HG02642 (cell line): ENCODE measurements around the gene AKT3.

ENCODE experiments used
- ATAC-seq: cut with Tn5 transposase; IDR thresholded peaks from one replicate; pipeline ENCODE4 v1.9.1; 2021; ENCODE audit warnings: mild to moderate bottlenecking; ENCODE audit not compliant: unreplicated experiment, poor library complexity

AKT3 gene

DNA sequence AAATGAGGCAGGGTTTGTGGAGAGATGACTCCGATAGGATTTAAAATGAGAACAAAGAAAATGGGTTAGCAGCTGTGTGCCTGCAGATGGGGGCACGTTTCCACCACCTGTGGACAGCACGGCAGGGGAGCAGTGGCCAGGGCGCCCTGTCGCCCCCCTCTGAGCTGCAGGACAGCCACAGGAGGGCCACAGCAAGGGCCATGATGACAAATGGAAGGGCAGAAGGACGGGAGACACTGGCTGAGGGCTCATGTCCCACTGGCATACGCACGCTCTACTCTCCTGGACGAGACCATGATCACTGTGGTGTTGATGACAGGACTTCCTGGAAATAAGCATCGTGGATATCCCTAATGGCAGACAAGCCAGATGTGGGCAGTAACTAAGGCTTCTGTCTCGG lies 353.2 kb downstream of the AKT3 start:
- no peak for ATAC-seq

DNA sequence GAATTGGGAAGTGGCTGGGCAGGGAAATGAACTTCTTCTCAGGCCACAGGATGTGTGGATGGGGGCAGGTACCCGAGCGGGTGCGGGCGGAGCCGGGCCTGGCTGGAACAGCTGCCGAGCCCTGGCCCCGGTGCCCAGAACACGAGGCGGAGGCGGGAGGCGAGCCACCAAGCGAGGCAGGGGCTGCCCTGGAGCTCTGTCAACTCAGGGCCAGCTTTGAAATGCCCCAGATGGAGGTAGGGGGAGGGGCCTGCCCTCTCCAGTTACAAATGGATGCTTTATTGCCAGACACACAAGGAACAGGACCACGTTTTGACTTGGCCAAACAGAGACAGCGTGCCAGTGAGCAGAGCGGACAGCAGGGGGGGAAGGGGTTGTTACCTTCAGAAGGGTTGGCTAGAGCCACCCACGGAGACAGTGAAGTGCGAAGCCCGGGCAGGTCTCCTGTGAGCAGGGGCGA lies 353.8 kb downstream of the AKT3 start:
- no peak for ATAC-seq

DNA sequence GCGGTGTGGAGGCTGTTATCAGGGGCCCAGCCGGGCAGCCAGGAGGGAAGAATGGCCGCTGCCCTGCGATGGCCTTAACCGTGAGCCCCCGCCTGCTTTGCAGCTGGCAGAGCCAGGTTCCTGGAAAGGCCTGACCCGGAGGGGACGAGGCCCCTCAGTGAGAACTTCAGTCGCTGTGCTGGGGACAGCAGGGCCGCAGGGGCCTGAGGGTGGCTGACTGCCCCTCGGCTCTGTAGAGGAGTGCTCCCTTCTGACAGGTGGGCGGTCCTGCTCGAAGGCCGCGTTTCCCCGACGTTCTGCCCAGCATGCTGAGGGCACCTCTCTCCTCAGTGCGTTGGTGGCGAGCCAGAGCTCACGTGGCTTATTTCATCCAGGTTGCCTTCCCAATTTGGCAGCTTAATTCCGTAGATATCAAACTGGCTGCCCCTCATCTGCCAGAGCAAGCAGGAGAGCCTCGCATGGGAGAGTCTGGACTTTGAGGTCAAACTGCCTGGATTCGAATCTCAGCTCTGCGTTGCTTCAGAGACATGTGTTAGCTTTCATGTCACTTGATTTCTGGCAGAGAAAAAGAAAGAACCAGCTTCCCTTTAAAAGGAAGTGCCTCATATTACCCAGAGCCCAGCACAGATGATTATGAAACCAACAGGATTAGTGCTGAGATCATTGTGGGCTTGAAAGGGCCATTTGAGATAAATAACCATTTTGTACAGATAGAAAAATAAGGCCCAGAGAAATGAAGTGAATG lies 354.4 kb downstream of the AKT3 start:
- ATAC-seq, result no peak

DNA sequence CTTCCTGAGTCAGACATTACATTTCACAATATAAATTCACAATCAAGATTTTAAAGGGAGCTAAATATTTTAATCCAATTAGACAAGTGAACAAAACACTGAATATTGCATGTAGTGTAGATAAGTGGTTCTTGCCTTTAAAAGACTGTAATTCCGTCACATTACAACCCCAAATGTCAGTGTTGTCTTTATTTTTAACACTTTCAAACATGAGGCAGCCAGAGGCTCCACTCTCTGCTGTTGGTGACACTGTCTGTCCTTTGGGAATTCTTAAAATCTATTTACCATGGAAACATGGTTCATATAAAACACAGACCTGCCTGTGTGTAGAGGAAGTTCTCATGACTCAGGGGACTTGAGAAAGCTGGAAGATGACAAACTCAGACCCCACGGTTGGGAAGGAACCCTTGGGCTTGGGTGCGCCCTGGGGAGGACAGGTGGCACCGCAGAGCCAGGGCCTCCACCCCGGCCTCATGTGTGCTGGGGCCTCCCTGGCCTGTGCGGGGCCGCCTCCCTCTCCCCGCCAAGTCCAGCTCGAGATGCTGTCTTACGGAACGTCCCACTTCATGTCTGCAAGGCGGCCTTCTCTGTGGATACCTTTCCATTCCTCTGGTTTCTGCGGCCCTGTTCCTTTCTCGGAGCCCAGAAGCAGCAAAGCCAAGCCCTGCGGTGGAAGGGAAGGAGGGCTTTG lies 355.2 kb downstream of the AKT3 start:
- ATAC-seq, result no peak

DNA sequence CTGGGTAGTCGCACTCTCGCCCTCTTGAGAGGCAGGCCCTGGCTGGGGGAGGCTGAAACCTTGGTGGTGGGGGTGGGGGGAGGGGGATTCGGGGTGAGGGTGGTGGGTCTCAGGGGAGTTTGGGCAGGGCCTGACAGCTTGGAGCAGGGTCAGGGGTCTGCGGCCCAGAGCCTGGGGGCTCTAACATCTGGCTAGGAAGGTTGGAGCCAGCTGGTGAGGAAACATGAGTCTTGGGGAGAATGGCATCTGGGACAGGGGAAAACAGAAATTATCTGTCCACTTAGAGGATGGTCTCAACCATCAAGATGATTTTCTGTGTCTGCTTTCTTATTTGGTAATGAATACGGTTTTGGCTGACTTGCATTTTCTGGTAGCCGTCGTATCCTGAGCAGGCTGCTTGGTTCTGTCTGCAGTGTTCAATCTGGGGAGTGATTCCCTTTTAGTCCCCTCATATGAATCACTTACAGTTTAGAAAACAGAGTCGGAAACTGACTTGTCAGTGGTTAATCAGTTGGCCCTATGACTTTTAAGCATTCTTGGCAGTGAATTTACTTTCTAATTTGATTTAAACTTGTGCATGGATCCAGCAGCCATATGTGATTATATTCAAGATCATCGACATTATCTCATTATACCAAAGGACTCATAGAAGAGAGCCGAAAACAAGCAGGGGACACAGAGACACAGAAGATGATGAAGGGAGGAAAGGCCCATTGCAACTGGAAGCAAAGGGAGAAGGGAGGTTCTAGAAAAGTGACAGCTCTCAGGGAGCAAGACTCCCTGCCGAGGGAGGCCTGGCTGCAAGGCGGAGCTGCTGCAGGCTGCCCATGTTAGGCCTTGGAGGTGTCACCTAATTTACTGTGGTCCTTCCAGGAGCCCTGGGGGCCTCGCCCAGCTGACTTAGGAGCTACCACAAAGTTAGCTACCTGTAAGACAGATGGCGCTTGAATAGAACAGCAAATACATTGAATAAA lies 356.6 kb downstream of the AKT3 start:
- ATAC-seq, result no peak

DNA sequence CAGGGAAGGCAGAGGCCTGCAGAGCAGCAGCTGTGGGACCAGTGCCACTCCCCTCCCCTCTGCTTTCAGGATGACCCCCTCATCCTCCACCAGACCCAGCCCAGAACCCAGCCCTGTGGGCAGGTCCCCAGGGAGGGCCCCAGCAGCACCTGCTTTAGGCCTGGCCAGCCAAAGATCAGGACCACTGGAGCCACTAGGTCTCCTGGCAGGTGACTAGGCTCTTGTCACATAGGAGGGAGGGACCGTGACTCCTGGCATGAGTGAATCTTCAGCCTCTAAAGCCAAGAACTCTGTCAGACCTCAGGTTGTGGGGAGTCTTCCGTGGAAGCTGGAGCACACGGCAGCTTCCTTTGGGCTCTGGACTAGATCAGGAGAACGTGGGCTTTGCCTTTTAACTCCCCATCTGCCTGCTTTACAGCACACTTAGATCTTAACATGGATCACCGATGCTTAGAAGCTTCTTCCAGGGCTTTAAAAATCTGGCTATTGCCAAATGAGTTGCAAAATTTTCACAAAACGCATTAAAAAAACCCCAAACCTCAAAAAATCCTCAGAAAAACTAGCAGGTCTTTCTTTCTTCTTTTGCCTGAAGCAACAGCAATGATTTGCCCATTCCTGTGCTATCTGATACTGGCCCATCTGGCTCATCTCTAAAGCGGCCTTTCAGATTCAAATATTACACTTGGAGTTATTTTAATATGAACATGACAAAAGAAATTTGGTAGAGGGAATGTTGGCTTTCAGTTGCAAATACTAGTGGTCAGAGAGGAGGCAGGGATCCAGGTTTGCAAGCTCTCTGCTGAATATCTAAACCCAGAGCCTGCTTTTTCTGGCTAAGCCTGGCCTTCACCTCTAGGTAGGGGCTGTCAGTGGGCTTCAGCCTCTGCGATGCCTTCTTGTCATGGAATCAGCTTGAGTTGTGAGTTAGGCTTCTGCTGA lies 359.0 kb downstream of the AKT3 start:
- ATAC-seq, result no peak

DNA sequence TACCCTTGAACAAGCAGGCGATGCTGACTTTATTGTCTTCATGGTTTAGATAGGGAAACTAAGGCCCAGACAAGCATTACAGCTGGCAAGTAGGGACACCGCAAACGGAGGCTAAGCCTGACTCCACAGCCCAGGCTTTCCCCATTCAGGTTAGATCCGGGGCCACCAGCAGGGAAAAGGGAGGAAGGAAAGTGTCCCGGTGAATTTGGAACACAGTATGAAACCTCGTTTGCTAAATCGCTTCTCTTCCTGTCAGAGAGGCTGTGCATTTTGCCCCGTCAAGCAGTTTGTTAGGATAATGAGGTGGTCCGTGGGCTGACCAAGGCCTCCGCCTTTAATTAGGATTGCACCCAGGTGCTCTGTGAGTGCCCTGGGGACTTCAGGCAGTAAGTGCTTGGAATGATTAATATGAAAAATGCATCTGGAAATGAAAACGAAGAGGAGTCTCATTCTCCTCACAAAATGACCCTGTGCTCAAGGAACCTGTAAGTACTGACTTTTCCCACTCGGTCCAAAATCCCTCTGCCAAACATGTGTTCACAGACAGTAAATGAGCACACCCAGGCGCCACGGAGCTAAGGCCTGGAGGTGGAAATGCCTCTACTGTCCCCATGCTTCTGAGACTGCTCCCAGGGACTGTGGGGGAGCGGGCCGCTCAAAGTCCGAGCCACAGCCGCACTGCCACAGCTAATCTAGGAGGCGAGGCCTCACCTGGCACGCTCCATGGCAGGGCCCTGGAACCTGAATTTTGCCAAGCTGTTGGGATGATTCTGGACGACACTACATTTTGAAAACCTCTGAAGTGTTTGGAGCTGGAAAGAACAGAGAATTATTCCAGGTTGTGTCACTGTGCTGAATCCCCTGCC lies 360.1 kb downstream of the AKT3 start:
- no peak for ATAC-seq

DNA sequence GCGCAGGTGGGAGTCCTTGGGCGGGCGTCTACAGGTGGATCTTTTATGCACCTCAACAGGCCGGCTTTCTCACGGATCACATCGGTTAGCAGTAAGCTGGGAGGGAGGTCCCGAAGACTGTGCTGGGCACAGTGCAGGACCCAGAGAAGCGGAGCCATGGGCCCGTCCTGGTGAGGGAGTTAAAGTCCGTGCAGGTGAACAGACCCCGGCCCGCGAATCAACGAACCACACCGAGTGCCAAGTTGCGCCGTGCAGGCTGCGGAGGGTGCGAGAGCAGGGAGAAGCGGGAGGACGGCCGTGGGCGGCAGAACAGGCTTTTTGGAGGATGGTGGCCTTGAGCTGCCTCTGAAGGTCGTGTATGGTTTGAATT lies 360.9 kb downstream of the AKT3 start:
- no peak for ATAC-seq

DNA sequence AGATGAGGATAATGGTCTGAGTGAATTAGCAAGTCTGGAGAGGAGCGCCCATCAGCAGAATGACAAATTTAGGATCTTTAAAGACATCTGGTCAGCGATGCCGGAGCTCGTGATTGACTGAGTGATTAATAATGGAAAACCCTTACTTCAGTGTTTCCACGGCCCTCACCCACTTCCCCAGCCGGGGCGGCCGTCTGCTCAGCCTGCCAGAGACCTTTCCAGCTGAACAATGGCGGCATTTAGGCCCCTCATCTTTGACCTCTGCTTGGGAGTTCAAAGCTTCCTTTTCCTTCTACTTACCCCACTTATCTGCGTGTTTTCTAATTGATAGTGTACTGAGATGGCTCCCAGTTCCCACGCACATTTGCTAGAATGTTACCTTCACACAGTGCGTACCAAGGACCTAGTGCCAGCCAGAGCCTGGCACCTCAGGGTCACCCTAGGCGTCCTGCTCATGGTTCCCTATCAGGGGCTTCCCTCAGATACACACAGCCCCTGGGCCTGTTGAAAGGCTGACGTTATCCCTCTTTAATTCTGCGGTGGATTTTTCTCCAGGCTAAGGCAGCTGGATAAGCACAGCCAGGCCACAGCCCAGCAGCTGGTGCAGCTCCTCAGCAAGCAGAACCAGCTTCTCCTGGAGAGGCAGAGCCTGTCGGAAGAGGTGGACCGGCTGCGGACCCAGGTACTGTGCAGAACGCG lies 361.4 kb downstream of the AKT3 start:
- no peak for ATAC-seq

DNA sequence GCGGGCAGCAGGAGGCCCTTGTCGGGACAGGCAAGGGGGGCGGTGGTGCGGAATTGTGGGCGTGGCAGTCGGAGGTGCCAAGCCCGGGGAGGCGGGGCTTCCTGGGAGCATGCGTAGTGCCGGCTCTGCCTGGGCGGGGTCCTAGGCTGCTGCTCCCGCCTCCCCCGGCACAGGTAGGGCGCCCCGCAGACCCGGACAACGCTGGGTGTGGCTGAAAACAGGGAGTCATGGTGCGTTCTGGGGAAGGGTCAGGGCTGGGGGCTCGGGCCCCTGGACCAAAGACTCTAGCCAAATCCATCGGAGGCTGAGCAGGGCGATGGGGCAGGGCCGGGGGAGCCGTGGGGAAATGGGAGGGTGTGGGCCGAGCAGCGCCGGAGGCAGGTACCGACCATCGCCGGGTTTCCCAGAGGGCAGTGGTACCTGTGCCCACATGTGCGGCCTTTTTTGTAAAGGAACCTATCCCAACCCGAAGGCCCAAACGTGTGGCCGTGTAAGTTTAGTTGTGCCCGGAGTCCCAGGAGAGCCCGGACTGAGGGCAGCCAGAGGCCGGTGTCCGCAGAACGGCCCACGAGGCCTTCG lies 362.3 kb downstream of the AKT3 start:
- no peak for ATAC-seq

DNA sequence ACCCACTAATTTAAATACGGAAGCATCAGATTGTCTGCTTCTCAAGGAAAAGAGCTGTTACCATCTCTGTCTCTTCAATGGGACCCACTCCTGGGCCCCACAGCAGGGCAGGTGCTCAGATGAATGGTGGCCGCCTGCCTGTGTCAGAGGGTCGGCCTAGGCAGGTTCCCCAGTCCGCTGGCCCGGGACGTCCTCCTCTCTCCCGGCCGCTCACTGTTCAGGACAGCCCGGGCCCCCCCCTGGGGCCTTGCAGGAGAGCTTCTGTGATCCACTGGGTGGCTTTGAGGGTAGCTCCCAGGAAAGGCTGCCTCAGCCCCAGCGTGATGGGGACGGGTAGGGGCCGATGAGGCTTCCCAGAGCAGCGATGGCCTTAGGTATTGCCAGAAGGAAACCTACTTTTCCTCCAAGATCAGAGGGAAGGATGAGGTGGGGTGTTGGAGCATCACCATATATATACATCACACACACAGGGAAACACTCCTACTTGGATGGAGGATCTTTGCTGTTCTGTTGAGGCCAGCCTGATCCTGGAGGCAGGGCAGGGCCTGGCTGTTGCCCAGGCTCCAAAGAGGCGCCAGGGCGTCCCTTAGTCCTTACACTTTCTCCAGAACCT lies 362.9 kb downstream of the AKT3 start:
- no peak for ATAC-seq

DNA sequence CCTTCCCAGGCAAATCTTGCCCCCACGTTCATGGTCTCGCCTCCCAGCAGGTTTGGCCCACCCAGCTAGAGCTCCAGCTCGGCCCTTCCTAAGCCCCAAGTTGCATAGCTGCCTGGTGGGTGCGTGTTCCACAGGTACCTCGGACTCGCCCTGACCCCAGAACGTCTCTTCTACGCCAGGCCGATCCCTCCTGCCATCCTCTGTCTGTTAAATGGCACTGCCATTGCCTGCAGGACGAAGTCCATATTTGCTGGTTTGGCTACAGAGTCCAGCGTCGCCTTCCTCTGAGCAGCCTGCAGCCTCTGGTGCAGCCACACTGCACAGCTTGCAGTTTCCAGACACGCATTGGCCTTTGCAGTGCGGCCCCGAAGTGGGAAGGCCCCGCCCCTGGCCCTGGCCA lies 366.1 kb downstream of the AKT3 start:
- no peak for ATAC-seq

DNA sequence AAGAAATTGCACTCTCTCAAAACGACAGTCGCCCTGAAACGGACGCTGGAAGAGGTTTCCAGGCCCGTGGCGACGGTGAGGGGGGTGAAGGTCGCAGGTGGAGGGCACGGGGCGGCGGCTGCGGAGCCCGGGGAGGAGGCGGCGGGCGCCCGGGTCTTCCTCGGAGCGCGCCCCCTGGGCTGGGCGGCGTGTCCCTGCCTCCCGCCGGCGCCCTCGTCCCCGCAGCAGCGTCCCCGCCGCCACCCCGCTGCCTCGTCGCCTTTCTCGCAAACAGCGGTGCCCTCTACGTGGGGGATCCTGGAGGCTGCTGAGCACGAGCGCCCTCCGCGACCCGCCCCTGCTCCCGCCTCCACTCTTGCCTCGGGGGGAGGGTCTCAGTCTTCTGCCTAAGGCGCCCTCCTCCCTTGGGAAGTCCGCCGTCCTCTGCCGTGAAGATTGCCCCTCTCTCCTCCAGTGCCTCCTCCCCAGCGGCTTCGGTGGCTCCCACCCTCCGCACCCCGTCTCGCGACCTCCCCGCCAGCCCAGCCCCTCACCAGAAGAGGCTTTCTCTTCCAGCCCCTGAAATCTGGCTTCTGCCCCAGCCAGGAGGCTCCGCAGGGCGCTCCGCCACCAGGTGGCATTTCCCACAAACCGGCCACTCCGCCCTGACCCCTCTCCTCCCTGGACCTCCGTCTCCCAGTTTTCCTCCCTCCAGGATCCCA lies 366.8 kb downstream of the AKT3 start:
- ATAC-seq, result no peak

DNA sequence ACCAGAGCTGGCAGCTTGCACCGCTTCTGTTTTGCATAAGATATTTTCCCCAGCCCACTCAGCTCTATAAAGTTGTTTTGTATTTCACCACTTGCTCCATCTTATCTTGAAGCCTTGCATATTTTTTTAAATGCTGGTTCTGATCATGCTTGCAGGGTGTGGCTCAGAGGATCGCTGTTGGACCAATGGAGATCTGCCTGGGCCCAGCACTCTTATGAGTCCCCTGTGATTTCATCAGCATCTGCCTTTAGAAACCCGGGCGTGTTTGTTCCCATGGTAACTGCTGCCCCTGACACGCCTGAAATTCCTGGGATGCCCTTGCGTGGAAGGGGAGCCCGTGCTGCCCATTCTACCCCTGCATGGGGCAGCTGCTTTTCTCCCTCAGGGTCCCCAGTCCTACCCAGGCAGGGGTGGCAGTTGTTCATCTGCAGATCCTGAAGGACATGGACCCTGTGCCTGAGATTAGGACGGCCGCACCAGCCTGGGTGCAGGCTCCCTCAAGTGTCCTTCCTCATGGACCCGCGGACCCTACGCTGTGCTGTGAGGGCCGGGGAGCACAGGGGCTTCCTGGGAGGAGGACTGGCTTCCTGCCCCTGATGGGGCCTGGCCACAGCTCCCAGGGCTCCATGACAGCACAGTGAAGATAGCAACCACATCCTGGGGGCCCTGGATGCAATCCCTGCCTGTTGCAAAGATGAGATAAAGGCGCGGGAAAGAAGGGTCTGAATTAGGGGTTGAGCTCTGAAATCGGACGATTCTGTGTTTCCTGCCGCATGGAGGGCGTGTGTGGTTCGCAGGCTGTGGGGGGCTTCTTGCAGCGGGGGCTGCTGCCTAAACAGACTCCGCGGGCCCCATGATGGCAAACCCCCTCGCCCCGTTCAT lies 367.7 kb downstream of the AKT3 start:
- ATAC-seq, result no peak

DNA sequence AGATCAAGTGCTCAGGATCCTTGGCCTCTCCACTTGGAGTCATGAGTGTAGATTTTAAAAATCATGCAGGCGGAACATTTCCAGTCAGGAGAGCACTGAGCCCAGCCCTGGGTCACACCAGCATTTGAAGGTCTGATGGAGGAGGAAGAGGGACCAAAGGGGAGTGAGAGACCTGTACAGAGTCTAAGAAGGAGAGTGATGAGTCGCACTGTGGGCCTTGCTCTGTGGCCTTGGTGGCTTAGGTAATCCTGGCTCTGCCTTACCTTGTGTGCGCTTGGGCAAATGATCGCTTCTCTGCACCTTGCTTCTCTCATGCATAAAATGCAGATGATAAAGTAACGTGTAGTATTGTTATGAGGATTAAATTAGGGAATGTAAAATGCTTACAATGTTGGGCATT lies 368.9 kb downstream of the AKT3 start:
- no peak for ATAC-seq

DNA sequence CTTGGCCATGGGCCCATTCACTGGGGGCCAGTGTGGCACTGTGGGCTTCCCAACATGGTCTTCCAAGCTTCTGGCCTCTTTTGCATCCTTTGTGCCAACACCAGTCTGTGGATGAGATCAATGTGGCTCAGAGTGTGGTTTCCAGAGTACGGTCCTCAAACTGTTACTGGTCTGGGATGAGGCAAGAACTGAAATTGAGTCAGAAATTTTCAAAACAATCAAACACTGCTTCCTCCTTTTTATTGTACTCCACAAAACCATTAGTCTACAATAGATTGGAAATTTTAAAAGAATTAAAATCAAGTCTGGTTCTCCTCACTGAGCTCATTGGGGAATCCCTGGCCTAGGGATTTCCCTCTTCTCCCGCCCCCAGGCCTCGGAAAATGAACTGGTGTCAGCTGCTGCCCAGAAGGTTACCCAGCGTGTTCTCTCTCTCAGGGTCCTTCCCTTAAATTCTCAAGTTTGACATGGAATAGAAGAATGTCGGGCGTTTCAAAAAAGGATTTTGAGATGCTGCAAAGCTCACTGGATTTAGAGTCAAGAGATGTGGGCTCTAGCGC lies 372.2 kb downstream of the AKT3 start:
- ATAC-seq, result no peak
